Activated CD8-positive, alpha-beta memory T cell treated with anti-CD3 and anti-CD28 coated beads, Interleukin-2, amount 50 U/mL, for 24 hours (primary cell): ENCODE results near the gene SEMA3F.

Source experiments
- DNase-seq: peaks from one replicate; pipeline ENCODE4 v3.0.0-alpha.2; 2020; ENCODE audit errors: extremely low read depth

Gene SEMA3F

GRCh38 chr3:50170689-50171088 lies 15.6 kb downstream of the SEMA3F start:
- DNase-seq, result no peak

DNA sequence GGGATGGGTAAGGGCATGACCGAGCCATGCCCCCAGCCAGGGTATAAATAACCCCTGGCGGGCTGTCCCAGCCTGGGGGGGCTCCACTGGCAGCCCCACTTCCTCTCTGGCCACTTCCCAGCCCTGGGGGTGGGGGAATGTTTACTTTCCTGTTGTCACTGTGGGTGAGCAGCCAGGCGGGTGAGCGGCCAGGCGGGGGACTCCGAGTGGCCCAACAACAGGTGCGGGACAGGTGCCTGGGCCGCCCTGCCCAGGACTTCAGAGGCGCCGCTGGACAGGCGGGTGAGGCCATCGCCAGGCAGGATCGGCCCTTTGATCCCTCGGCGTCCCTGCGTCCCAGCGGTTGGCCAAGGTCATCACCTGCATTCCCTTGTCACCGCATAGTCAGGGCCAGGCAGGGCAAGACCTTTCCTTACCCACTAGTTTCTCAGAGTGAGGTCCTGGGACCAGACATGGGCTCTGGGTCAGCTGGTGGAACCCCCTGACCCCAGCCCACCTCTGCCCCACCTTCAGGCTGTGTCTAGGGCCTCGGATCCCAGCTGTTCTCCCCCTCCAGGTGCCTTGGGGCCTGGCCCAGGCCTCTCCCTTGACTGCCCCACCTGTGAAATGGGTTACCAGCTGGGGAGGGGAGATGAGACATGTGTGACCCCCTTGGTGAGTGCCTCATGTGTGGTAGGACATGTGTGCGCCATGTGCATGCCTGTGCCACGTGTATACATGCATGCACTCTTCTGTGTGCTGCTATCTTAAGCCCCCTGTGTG lies 16.6 kb downstream of the SEMA3F start:
- no peak for DNase-seq

DNA sequence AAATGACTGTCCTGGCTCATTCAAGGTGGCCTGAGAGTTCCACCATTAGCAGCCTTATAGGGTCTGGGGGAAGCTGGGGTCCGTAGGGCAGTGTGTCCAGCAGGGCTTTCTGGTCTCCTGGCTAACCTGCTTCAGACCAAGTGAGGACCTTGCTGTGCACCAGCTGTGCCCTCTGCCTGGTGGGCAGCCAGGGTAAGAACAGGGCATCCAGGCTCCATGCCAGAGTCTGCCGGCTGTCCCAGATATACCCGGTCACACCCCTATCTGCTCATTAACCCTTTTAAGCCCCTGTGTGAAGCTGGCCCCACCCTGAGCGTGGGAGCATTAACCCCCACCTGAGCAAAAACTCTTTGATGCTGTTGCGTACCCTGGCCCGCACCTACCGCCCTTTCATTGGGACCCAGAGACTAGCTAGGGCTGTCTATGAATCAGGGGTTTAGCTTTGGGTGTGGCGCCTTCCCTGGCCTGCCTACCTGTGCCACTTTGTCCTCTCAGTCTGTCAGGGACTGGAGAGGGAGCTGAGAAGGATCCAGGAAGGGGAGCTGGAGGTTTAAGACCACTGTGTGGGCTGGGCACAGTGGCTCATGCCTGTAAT lies 17.6 kb downstream of the SEMA3F start:
- DNase-seq, result no peak

GRCh38 chr3:50173685-50174516 lies 18.8 kb downstream of the SEMA3F start:
- DNase-seq, result no peak

- no peak for DNase-seq
Measured at GRCh38 chr3:50174517-50174895, 19.4 kb downstream of the SEMA3F start.

- DNase-seq, result no peak
Measured at GRCh38 chr3:50174947-50175524, 19.9 kb downstream of the SEMA3F start.

- no peak for DNase-seq
Measured at GRCh38 chr3:50177346-50177745, 22.2 kb downstream of the SEMA3F start.

- DNase-seq, result no peak
Measured at GRCh38 chr3:50179710-50180109, 24.6 kb downstream of the SEMA3F start.

- DNase-seq, result no peak
Measured at GRCh38 chr3:50181985-50182384, 26.9 kb downstream of the SEMA3F start.

GRCh38 chr3:50182533-50183099 lies 27.5 kb downstream of the SEMA3F start:
- DNase-seq, result no peak

GRCh38 chr3:50183755-50184154 lies 28.6 kb downstream of the SEMA3F start:
- no peak for DNase-seq

DNA sequence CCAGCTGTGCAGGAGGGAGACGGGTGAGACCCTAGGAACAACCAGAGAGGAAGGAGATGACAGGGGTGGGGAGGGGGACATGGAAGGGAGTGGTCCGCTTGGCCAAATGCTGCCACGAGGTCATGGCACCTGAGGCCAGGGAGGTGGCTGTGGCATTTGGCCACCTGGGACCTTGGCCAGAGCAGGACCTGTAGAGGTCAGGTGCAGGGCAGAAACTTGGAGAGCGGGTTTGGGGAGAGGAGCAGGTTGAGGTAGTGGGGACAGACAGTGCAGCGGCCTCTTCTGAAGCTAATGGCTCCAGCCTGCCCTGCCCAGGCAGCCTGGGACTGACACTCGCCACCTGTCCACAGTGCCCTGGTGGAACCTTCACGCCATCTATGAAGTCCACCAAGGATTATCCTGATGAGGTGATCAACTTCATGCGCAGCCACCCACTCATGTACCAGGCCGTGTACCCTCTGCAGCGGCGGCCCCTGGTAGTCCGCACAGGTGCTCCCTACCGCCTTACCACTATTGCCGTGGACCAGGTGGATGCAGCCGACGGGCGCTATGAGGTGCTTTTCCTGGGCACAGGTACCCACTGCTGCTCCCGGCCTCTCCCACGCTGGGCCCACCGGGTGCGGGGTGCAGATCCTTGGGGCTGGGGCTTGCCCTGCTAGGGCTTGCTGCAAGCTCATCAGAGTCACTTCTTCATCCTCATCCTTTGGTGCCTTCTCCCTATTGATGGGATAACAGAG lies 29.3 kb downstream of the SEMA3F start:
- DNase-seq, result no peak

DNA sequence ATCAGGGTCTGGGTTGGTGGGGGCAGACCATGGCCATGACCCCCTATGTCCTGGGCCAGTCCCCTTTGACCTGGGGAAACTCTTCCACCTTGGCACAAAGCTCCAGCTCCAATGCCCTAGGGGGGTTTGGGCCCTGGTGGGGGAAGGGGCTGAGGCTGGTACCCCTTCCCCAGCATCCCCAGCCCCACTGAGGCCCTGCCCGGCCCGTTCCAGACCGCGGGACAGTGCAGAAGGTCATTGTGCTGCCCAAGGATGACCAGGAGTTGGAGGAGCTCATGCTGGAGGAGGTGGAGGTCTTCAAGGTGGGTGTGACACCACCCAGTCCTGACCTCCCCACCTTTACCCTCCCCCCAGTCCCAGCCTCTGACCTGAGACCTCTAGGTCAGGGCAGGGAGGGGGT lies 30.1 kb downstream of the SEMA3F start:
- DNase-seq, result no peak

- no peak for DNase-seq
Measured at GRCh38 chr3:50186096-50186495, 31.0 kb downstream of the SEMA3F start.

DNA sequence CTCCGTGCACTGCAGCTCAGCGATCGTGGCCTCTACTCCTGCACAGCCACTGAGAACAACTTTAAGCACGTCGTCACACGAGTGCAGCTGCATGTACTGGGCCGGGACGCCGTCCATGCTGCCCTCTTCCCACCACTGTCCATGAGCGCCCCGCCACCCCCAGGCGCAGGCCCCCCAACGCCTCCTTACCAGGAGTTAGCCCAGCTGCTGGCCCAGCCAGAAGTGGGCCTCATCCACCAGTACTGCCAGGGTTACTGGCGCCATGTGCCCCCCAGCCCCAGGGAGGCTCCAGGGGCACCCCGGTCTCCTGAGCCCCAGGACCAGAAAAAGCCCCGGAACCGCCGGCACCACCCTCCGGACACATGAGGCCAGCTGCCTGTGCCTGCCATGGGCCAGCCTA lies 32.6 kb downstream of the SEMA3F start:
- no peak for DNase-seq

DNA sequence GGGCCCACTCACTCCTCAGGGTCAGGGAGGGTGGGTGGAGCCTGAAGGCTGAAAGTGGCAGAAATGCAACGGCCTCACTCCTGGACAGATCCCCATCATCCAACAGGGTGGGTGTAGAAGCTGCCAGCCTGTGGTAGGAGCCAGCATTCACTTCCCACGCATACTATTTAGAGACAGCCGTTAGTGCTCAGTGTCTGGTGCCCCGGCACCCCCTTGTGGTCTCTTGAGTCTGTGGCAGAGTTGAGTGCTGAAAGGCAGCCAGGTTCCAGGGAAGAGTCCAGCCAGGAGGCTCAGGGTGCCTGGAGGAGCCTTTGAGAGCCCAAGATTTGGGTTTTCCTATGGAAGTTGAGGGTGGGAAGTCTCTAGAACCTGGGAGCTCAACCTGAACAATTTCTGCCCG lies 34.1 kb downstream of the SEMA3F start:
- DNase-seq, result no peak

GRCh38 chr3:50189989-50190388 lies 34.9 kb downstream of the SEMA3F start:
- no peak for DNase-seq

- no peak for DNase-seq
Measured at GRCh38 chr3:50190936-50191660, 36.0 kb downstream of the SEMA3F start, which contains the start of gene GNAT1. GNAT1 (plus strand) TSS chr3:50191610; CDS start chr3:50191726, 116 bp downstream.

DNA sequence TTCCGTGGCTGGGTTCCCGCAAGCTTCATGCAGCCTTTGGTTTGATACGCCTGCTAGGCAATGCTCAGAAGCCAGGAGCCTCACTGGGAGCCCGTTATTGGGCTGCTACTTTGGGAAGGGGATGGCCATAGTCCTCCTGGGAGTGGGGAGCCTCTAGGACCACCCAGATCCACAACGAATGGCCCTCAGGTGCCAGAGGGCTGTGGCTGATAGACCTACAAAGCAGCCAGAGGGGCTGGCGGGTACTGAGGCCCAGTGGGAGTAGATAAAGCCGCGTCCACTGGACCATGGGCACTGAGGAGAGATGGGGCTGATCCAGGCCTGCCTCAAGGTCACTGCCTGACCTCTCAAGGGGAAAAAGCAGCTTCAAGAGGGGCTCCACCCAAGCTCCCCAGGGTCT lies 37.0 kb downstream of the SEMA3F start:
- no peak for DNase-seq

DNA sequence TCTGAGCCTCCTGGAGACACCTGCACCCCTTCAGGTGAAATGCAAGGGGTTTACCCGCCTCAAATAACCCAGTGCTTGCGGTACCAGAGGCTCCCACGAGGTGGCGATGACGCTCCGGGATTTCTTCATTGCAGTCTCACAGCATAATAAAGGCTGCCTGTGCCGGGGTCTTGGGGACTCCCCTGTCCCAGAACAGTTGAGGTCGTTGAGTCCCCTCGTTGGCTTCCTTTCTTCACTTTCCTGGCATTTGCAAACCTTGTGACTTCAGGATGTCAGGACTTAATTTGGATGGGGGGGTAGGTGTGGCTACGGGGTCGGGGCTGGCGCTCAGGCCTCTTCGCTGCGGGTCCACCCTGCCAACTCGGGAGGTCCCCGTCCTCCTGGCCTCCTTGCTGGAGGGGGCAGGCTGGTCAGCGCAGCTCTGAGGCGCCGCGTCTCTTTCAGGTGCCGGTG lies 37.6 kb downstream of the SEMA3F start:
- DNase-seq, result peak; percentile 56

DNA sequence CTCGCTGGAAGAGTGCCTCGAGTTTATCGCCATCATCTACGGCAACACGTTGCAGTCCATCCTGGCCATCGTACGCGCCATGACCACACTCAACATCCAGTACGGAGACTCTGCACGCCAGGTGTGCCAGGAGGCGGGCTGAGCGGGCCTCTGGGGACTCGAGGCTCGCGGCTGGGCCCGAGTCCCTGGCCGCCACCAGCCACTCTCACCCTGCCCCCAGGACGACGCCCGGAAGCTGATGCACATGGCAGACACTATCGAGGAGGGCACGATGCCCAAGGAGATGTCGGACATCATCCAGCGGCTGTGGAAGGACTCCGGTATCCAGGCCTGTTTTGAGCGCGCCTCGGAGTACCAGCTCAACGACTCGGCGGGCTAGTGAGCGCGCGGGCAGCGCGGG lies 38.2 kb downstream of the SEMA3F start:
- no peak for DNase-seq
